HEK293 (cell line): ENCODE data around the gene PER1.

Source experiments
- KLF9 ChIP-seq: fragments of 450-650 bp; formaldehyde crosslinking; IDR thresholded peaks from 2 replicates; pipeline ENCODE4 v1.5.1; 2016; ENCODE audit warnings: missing biosample characterization, missing genetic modification characterization, low read depth
- MZF1 ChIP-seq: fragments of 450-650 bp; formaldehyde crosslinking; IDR thresholded peaks from 2 replicates; pipeline ENCODE4 v1.5.1; 2017; ENCODE audit warnings: missing biosample characterization, missing genetic modification characterization, borderline replicate concordance
- OVOL3 ChIP-seq: fragments of 450-650 bp; formaldehyde crosslinking; IDR thresholded peaks from 2 replicates; pipeline ENCODE4 v1.5.1; 2016; ENCODE audit warnings: missing biosample characterization, missing genetic modification characterization
- SCRT1 ChIP-seq: fragments of 450-650 bp; formaldehyde crosslinking; IDR thresholded peaks from 2 replicates; pipeline ENCODE4 v1.5.1; 2016; ENCODE audit warnings: missing biosample characterization, missing genetic modification characterization, borderline replicate concordance
- TCF7L2 ChIP-seq: IDR thresholded peaks from 2 replicates; pipeline ENCODE4 v1.6.1; 2011; ENCODE audit warnings: low read depth, mild to moderate bottlenecking, inconsistent platforms, low read length, moderate library complexity, borderline replicate concordance
- TRIM28 ChIP-seq: IDR thresholded peaks from 2 replicates; pipeline ENCODE4 v1.6.1; 2011; ENCODE audit warnings: low read length, control low read depth, borderline replicate concordance
- ZNF157 ChIP-seq: fragments of 450-650 bp; formaldehyde crosslinking; IDR thresholded peaks from 2 replicates; pipeline ENCODE4 v1.5.1; 2016; ENCODE audit warnings: missing biosample characterization, missing genetic modification characterization
- ZNF174 ChIP-seq: fragments of 450-650 bp; formaldehyde crosslinking; IDR thresholded peaks from 2 replicates; pipeline ENCODE4 v1.5.0; 2017; ENCODE audit warnings: missing biosample characterization, mild to moderate bottlenecking, missing genetic modification characterization
- ZNF394 ChIP-seq: fragments of 450-650 bp; formaldehyde crosslinking; IDR thresholded peaks from 2 replicates; pipeline ENCODE4 v1.5.1; 2016; ENCODE audit warnings: missing biosample characterization, missing genetic modification characterization, mild to moderate bottlenecking, moderate library complexity, borderline replicate concordance
- ZNF544 ChIP-seq: fragments of 450-650 bp; formaldehyde crosslinking; IDR thresholded peaks from 2 replicates; pipeline ENCODE4 v1.5.0; 2017; ENCODE audit warnings: missing biosample characterization, missing genetic modification characterization
- ZNF571 ChIP-seq: fragments of 450-650 bp; formaldehyde crosslinking; IDR thresholded peaks from 2 replicates; pipeline ENCODE4 v1.5.0; 2017; ENCODE audit warnings: missing biosample characterization, missing genetic modification characterization
- ZNF654 ChIP-seq: fragments of 450-650 bp; formaldehyde crosslinking; IDR thresholded peaks from 2 replicates; pipeline ENCODE4 v1.5.1; 2016; ENCODE audit warnings: low read depth, missing biosample characterization, missing genetic modification characterization
- ZNF670 ChIP-seq: fragments of 450-650 bp; formaldehyde crosslinking; IDR thresholded peaks from 2 replicates; pipeline ENCODE4 v1.5.1; 2016; ENCODE audit warnings: missing biosample characterization, missing genetic modification characterization, low read depth
- ZNF701 ChIP-seq: fragments of 450-650 bp; formaldehyde crosslinking; IDR thresholded peaks from 2 replicates; pipeline ENCODE4 v1.5.1; 2016; ENCODE audit warnings: missing biosample characterization, missing genetic modification characterization
- ZNF707 ChIP-seq: fragments of 450-650 bp; formaldehyde crosslinking; IDR thresholded peaks from 2 replicates; pipeline ENCODE4 v1.5.1; 2016; ENCODE audit warnings: missing biosample characterization, missing genetic modification characterization
- ZNF776 ChIP-seq: fragments of 450-650 bp; formaldehyde crosslinking; IDR thresholded peaks from 2 replicates; pipeline ENCODE4 v1.5.0; 2017; ENCODE audit warnings: missing biosample characterization, missing genetic modification characterization, borderline replicate concordance
- ZNF785 ChIP-seq: fragments of 450-650 bp; formaldehyde crosslinking; IDR thresholded peaks from 2 replicates; pipeline ENCODE4 v1.5.1; 2016; ENCODE audit warnings: missing biosample characterization, missing genetic modification characterization
- TF ChIP-seq, protein P1 (sequence below): fragments of 450-650 bp; formaldehyde crosslinking; IDR thresholded peaks from 2 replicates; pipeline ENCODE4 v1.5.0; 2017; ENCODE audit warnings: missing biosample characterization, missing genetic modification characterization, borderline replicate concordance
- TF ChIP-seq, protein P2 (sequence below): fragments of 450-650 bp; formaldehyde crosslinking; IDR thresholded peaks from 2 replicates; pipeline ENCODE4; 2016; ENCODE audit warnings: missing biosample characterization, missing genetic modification characterization
- TF ChIP-seq, protein P3 (sequence below): fragments of 450-650 bp; formaldehyde crosslinking; IDR thresholded peaks from 2 replicates; pipeline ENCODE4 v1.5.1; 2016; ENCODE audit warnings: missing biosample characterization, missing genetic modification characterization
- TF ChIP-seq, protein P4 (sequence below): fragments of 450-650 bp; formaldehyde crosslinking; IDR thresholded peaks from 2 replicates; pipeline ENCODE4 v1.5.1; 2016; ENCODE audit warnings: missing biosample characterization, missing genetic modification characterization
- TF ChIP-seq, protein P5 (sequence below): fragments of 450-650 bp; formaldehyde crosslinking; IDR thresholded peaks from 2 replicates; pipeline ENCODE4 v1.5.1; 2016; ENCODE audit warnings: missing biosample characterization, missing genetic modification characterization, borderline replicate concordance
- TF ChIP-seq, protein P6 (sequence below): fragments of 450-650 bp; formaldehyde crosslinking; IDR thresholded peaks from 2 replicates; pipeline ENCODE4 v1.5.1; 2016; ENCODE audit warnings: missing biosample characterization, missing genetic modification characterization
- TF ChIP-seq, protein P7 (sequence below): fragments of 450-650 bp; formaldehyde crosslinking; IDR thresholded peaks from 2 replicates; pipeline ENCODE4 v1.5.1; 2017; ENCODE audit warnings: missing biosample characterization, missing genetic modification characterization

Gene PER1

DNA sequence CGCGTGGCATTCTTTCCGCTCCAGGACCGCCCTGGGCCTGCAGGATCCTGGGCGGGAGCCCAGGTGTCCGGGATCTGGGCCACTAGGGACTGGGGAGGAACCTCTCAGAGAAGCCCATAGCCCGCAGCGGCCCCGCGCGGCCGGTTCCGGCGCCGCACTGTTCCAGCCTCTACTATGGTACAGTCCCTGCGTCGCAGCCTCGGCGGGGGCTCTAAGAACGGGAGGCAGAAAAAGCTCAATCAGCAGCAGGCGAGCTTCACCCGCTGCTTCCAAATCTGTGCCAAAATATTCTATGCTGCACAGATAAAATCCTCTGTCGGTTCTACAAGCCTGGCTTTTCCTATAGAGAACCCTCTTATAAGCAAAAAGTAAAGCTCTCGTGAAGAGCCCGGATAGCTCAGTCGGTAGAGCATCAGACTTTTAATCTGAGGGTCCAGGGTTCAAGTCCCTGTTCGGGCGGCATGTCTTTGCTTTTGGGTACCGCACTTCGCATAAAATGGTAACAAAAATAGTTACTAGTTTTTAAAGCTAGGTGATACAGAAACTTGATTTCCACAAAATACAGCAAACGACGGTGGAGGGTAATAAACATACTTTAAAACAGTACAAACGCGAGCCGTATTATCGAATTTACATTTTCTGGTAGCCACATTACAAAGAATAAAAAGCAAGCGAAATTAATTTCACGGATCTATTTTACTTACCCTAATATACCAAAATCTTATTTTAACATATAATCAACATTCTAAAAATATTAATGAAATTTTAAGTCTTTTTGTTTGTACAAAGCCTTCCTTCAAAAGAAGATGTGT, 33.2 kb downstream of the PER1 start (continued):
- TF ChIP-seq, protein P1, sequence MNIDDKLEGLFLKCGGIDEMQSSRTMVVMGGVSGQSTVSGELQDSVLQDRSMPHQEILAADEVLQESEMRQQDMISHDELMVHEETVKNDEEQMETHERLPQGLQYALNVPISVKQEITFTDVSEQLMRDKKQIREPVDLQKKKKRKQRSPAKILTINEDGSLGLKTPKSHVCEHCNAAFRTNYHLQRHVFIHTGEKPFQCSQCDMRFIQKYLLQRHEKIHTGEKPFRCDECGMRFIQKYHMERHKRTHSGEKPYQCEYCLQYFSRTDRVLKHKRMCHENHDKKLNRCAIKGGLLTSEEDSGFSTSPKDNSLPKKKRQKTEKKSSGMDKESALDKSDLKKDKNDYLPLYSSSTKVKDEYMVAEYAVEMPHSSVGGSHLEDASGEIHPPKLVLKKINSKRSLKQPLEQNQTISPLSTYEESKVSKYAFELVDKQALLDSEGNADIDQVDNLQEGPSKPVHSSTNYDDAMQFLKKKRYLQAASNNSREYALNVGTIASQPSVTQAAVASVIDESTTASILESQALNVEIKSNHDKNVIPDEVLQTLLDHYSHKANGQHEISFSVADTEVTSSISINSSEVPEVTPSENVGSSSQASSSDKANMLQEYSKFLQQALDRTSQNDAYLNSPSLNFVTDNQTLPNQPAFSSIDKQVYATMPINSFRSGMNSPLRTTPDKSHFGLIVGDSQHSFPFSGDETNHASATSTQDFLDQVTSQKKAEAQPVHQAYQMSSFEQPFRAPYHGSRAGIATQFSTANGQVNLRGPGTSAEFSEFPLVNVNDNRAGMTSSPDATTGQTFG (tag by site-specific recombination): no peak
- TF ChIP-seq, protein P2, sequence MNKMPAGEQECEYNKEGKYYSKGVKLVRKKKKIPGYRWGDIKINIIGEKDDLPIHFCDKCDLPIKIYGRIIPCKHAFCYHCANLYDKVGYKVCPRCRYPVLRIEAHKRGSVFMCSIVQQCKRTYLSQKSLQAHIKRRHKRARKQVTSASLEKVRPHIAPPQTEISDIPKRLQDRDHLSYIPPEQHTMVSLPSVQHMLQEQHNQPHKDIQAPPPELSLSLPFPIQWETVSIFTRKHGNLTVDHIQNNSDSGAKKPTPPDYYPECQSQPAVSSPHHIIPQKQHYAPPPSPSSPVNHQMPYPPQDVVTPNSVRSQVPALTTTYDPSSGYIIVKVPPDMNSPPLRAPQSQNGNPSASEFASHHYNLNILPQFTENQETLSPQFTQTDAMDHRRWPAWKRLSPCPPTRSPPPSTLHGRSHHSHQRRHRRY (tag by site-specific recombination): no peak
- peak; percentile 38 for TF ChIP-seq ZNF394 (tag by site-specific recombination)
- no peak for TF ChIP-seq ZNF707 (tag by site-specific recombination)
- no peak for TF ChIP-seq OVOL3 (tag by site-specific recombination)
- no peak for TF ChIP-seq TCF7L2
- no peak for TF ChIP-seq TRIM28
- TF ChIP-seq, protein P3, sequence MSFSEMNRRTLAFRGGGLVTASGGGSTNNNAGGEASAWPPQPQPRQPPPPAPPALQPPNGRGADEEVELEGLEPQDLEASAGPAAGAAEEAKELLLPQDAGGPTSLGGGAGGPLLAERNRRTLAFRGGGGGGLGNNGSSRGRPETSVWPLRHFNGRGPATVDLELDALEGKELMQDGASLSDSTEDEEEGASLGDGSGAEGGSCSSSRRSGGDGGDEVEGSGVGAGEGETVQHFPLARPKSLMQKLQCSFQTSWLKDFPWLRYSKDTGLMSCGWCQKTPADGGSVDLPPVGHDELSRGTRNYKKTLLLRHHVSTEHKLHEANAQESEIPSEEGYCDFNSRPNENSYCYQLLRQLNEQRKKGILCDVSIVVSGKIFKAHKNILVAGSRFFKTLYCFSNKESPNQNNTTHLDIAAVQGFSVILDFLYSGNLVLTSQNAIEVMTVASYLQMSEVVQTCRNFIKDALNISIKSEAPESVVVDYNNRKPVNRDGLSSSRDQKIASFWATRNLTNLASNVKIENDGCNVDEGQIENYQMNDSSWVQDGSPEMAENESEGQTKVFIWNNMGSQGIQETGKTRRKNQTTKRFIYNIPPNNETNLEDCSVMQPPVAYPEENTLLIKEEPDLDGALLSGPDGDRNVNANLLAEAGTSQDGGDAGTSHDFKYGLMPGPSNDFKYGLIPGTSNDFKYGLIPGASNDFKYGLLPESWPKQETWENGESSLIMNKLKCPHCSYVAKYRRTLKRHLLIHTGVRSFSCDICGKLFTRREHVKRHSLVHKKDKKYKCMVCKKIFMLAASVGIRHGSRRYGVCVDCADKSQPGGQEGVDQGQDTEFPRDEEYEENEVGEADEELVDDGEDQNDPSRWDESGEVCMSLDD (tag by site-specific recombination): no peak; the same call in 1 of the 2 replicates
- TF ChIP-seq, protein P4, sequence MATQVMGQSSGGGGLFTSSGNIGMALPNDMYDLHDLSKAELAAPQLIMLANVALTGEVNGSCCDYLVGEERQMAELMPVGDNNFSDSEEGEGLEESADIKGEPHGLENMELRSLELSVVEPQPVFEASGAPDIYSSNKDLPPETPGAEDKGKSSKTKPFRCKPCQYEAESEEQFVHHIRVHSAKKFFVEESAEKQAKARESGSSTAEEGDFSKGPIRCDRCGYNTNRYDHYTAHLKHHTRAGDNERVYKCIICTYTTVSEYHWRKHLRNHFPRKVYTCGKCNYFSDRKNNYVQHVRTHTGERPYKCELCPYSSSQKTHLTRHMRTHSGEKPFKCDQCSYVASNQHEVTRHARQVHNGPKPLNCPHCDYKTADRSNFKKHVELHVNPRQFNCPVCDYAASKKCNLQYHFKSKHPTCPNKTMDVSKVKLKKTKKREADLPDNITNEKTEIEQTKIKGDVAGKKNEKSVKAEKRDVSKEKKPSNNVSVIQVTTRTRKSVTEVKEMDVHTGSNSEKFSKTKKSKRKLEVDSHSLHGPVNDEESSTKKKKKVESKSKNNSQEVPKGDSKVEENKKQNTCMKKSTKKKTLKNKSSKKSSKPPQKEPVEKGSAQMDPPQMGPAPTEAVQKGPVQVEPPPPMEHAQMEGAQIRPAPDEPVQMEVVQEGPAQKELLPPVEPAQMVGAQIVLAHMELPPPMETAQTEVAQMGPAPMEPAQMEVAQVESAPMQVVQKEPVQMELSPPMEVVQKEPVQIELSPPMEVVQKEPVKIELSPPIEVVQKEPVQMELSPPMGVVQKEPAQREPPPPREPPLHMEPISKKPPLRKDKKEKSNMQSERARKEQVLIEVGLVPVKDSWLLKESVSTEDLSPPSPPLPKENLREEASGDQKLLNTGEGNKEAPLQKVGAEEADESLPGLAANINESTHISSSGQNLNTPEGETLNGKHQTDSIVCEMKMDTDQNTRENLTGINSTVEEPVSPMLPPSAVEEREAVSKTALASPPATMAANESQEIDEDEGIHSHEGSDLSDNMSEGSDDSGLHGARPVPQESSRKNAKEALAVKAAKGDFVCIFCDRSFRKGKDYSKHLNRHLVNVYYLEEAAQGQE: no peak
- TF ChIP-seq ZNF571: no peak
- TF ChIP-seq ZNF157 (tag by site-specific recombination): no peak
- no peak for TF ChIP-seq ZNF701
- TF ChIP-seq ZNF785 (tag by site-specific recombination): no peak
- TF ChIP-seq, protein P5, sequence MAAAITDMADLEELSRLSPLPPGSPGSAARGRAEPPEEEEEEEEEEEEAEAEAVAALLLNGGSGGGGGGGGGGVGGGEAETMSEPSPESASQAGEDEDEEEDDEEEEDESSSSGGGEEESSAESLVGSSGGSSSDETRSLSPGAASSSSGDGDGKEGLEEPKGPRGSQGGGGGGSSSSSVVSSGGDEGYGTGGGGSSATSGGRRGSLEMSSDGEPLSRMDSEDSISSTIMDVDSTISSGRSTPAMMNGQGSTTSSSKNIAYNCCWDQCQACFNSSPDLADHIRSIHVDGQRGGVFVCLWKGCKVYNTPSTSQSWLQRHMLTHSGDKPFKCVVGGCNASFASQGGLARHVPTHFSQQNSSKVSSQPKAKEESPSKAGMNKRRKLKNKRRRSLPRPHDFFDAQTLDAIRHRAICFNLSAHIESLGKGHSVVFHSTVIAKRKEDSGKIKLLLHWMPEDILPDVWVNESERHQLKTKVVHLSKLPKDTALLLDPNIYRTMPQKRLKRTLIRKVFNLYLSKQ (tag by site-specific recombination): no peak
- TF ChIP-seq SCRT1: no peak
- 0 out of 2 replicates have a peak, but pooled peaks have one; percentile 0 for TF ChIP-seq KLF9 (tag by site-specific recombination)
- no peak for TF ChIP-seq ZNF776 (tag by site-specific recombination)
- no peak for TF ChIP-seq ZNF544 (tag by site-specific recombination)
- TF ChIP-seq MZF1 (tag by site-specific recombination): no peak
- TF ChIP-seq, protein P6, sequence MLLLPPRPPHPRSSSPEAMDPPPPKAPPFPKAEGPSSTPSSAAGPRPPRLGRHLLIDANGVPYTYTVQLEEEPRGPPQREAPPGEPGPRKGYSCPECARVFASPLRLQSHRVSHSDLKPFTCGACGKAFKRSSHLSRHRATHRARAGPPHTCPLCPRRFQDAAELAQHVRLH (tag by site-specific recombination): no peak
- TF ChIP-seq ZNF670 (tag by site-specific recombination): no peak
- TF ChIP-seq ZNF174 (tag by site-specific recombination): no peak
- TF ChIP-seq ZNF654: peak; percentile 40
- TF ChIP-seq, protein P7, sequence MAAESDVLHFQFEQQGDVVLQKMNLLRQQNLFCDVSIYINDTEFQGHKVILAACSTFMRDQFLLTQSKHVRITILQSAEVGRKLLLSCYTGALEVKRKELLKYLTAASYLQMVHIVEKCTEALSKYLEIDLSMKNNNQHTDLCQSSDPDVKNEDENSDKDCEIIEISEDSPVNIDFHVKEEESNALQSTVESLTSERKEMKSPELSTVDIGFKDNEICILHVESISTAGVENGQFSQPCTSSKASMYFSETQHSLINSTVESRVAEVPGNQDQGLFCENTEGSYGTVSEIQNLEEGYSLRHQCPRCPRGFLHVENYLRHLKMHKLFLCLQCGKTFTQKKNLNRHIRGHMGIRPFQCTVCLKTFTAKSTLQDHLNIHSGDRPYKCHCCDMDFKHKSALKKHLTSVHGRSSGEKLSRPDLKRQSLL (tag by site-specific recombination): peak; percentile 6; the same call in 1 of the 2 replicates
